Measurements from ENCODE around the gene ZFP3. TPM values are rescaled to one million over a fixed set of nuclear protein-coding genes. Genes with fewer than 3 reads are reported as not detected.
A peak's percentile ranks its signal among the peaks of the same experiment; 100 is the strongest.
"Not testable (repeated sequence)": the region's sequence is repeated elsewhere in the genome, so short reads cannot be mapped to it uniquely, and the experiment has no call there.

Gene ZFP3
- total RNA-seq, 1 donor from 2014 or later: 0.38 TPM

DNA sequence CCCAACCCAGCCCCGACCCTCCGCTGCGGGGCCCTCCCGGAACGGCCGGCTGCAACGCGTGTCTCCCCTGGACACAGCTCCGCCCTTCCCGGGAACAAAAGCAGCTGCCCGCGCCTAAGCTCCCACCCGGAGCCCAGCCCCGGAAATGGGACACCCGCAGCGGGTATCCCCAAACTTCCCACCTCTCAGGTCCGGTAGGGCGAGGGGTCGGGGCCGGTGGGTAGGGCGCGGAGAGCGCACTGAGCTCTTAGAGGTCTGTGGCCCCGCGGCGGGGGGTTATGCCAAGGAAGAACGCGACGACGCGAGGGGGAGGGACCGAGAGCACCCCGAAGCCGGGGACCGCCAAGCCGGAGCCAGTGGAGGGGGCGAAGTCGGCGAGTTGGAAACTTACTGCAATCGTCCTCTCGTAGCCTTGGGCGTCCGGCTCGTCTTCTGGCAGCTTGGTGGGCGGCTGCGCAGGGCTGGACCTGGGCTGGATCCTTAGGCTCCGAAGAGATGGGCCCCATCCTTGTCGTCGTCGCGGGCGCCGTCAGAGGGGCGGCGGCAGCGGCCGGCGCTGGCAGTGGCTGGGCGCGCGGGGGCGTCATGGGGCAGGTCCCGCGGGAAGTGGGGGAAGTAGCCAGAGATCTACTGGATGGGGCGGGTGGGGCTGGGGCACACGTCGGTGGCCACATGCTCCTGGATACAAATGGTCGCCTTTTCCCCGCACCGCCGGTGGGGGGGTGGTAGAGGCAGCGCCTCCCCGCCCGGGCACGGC is 44.5 kb downstream of the ZFP3 start:
- TF ChIP-seq, protein P1, sequence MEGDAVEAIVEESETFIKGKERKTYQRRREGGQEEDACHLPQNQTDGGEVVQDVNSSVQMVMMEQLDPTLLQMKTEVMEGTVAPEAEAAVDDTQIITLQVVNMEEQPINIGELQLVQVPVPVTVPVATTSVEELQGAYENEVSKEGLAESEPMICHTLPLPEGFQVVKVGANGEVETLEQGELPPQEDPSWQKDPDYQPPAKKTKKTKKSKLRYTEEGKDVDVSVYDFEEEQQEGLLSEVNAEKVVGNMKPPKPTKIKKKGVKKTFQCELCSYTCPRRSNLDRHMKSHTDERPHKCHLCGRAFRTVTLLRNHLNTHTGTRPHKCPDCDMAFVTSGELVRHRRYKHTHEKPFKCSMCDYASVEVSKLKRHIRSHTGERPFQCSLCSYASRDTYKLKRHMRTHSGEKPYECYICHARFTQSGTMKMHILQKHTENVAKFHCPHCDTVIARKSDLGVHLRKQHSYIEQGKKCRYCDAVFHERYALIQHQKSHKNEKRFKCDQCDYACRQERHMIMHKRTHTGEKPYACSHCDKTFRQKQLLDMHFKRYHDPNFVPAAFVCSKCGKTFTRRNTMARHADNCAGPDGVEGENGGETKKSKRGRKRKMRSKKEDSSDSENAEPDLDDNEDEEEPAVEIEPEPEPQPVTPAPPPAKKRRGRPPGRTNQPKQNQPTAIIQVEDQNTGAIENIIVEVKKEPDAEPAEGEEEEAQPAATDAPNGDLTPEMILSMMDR (IDR thresholded peaks at IDR 0.05; ENCODE audit: unreplicated experiment): no peak
- peak; percentile 33 for DNase-seq (ENCODE audit: low spot score)
- Mint-ChIP-seq H3K9me3 (ENCODE audit: unreplicated experiment) (no peaks in the 10 kb centered on the region), H3K4me1 (ENCODE audit: unreplicated experiment) (no peaks in the 10 kb centered on the region), H3K27me3 (ENCODE audit: unreplicated experiment) (peaks cover 12% of the 10 kb centered on the region), H3K27ac (ENCODE audit: unreplicated experiment) (no peak overlapping the region), H3K4me3 (ENCODE audit: unreplicated experiment) (peak overlapping the region; percentile 31), H3K36me3 (ENCODE audit: low read depth, unreplicated experiment) (peaks cover 22% of the 10 kb centered on the region)

DNA sequence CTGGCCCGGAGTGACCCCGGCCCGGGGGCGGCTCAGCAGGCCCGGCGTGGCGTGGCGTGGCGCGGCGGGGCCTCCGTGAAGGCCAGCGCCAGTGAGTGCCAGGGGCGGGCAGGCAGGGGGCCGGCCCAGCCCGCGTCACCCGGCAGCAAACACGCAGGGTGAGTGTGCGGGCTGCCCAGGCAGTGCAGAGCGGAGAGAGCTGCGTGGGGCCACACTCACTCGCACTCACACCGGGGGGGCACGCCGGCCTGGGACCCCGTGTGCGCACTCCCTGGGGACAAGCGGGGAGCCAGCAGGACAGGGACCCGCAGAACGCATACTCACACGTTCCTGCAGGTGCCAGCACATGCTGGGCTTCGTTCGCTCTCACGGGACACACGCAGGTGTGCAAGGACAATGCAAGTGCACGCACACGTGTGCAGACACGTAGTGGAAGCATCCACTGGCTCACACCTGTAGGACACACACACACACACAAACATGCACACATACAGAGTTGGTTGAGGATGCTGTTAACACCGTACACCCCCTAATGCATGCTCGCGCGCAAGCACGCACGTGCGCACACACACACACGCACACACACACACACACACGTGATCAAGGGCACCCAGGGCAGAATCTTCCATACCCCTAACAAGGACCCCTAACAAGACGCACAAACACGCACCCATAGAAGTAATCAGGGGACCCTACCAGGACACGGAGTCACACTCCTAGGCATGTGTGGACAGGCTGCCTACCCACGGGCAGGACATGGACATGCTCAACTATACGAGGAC is 45.3 kb downstream of the ZFP3 start:
- no peak overlapping the region for H3K27ac Mint-ChIP-seq (ENCODE audit: unreplicated experiment)
- TF ChIP-seq, protein P1 (IDR thresholded peaks at IDR 0.05; ENCODE audit: unreplicated experiment): no peak
- peak overlapping the region; percentile 33 for H3K4me3 Mint-ChIP-seq (ENCODE audit: unreplicated experiment)
- H3K27me3 Mint-ChIP-seq (ENCODE audit: unreplicated experiment): peaks cover 13% of the 10 kb centered on the region
- no peaks in the 10 kb centered on the region for H3K4me1 Mint-ChIP-seq (ENCODE audit: unreplicated experiment)
- peaks cover 20% of the 10 kb centered on the region for H3K36me3 Mint-ChIP-seq (ENCODE audit: low read depth, unreplicated experiment)
- H3K9me3 Mint-ChIP-seq (ENCODE audit: unreplicated experiment): no peaks in the 10 kb centered on the region
- DNase-seq (ENCODE audit: low spot score): no peak

DNA sequence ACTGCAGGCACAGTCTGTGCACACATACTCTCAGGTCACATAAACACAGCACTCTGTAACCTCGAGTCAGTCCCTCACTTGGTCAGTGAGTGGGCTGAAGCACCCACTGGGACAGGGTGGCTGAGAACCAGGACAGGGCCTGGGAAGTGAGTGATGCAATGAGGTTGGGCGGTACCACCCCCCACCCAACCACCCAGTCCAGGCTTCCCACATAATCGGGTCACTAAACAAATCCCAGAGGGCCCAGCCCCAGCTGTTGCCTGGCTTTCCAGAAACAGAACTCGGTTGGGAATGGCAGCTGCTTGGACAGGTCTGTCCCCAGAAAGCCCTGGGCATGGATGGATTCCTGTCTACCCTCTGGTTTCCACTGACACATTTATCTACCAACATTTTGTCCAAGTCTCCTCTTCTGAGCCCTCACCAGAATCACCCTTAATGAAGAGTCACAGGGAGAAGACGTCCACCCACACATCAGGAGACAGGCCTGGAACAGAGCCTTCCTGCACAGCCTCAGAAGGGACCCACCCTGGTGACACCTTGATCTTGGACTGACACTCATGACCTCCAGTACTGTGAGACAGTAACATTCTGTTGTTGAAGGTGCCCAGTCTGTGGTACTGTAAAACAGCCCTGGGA is 46.0 kb downstream of the ZFP3 start:
- not testable (repeated sequence) for H3K9me3 Mint-ChIP-seq (ENCODE audit: unreplicated experiment); H3K4me3 Mint-ChIP-seq (ENCODE audit: unreplicated experiment); DNase-seq (ENCODE audit: low spot score); H3K27ac Mint-ChIP-seq (ENCODE audit: unreplicated experiment); H3K4me1 Mint-ChIP-seq (ENCODE audit: unreplicated experiment)
- Mint-ChIP-seq H3K27me3 (ENCODE audit: unreplicated experiment) (peaks cover 13% of the 10 kb centered on the region), H3K36me3 (ENCODE audit: low read depth, unreplicated experiment) (peaks cover 14% of the 10 kb centered on the region)

DNA sequence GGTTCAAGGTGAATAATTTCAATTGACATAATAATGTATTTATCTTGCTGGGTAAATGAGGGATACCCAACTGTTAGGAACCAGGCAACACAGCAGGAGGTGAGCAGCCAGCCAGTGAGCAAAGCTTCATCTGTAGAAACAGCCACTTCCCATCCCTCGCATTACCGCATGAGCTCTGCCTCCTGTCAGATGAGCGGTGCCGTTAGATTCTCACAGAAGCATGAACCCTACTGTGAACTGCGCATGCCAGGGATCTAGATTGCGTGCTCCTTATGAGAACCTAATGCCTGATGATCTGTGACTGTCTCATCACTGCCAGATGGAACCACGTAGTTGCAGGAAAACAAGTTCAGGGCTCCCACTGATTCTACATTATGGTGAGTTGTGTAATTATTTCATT is 46.6 kb downstream of the ZFP3 start:
- not testable (repeated sequence) for H3K4me3 Mint-ChIP-seq (ENCODE audit: unreplicated experiment); H3K27ac Mint-ChIP-seq (ENCODE audit: unreplicated experiment); DNase-seq (ENCODE audit: low spot score); H3K4me1 Mint-ChIP-seq (ENCODE audit: unreplicated experiment); H3K9me3 Mint-ChIP-seq (ENCODE audit: unreplicated experiment)
- H3K36me3 Mint-ChIP-seq (ENCODE audit: low read depth, unreplicated experiment): peaks cover 14% of the 10 kb centered on the region
- H3K27me3 Mint-ChIP-seq (ENCODE audit: unreplicated experiment): peaks cover 13% of the 10 kb centered on the region

DNA sequence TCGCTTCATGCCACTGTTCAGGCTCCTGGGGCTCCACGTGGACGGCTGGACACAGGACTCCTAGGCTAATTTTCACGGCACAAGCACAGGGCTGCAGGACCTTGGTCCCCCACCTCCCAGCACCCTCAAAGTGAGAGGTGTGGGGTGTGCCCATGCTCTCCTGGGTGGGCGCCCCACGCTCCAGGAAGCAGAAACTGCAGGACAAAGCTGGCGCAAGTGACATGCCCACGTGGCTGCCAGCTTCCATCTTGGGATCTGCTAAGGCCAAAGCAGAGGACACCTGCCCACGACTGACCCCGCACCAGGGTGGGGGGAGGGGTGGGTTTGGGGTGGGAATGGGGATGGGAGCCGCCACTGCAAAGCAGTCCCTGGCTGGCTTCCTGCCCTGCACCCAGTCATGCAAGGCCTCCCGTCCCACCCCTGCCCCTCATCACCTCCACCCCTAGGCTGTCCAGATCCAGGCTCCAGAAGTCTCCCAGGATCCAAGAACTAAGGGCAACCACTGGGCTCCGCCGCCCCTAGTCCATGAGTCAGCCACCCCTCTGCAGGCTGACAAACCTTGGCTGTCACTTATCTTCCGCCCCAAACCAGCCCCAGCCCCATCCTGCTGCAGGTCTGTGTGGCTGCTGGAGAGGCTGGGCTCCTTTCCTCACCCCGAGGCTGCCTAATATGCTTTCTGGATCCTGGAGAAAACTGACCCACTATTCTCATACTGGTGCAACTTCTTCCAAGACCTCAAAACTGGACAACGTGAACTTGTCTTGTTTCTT is 48.6 kb downstream of the ZFP3 start:
- no peaks in the 10 kb centered on the region for H3K4me1 Mint-ChIP-seq (ENCODE audit: unreplicated experiment)
- H3K27ac Mint-ChIP-seq (ENCODE audit: unreplicated experiment): no peak overlapping the region
- no peak for DNase-seq (ENCODE audit: low spot score)
- peaks cover 13% of the 10 kb centered on the region for H3K27me3 Mint-ChIP-seq (ENCODE audit: unreplicated experiment)
- peaks cover 3% of the 10 kb centered on the region for H3K36me3 Mint-ChIP-seq (ENCODE audit: low read depth, unreplicated experiment)
- no peak overlapping the region for H3K4me3 Mint-ChIP-seq (ENCODE audit: unreplicated experiment)
- H3K9me3 Mint-ChIP-seq (ENCODE audit: unreplicated experiment): no peaks in the 10 kb centered on the region
- TF ChIP-seq, protein P1 (IDR thresholded peaks at IDR 0.05; ENCODE audit: unreplicated experiment): no peak

Data from endothelial cell (in vitro differentiated cells).